GM23338 (cell line): ENCODE measurements around the gene IWS1. TPM values are rescaled to one million over a fixed set of nuclear protein-coding genes. Genes with fewer than 3 reads are reported as not detected.

Source experiments
- ATAC-seq: fragments of 200-7000 bp; cut with Tn5 transposase; 3 replicates; pipeline ENCODE4 v1.9.1; 2020
- DNase-seq: peaks from one replicate; pipeline ENCODE4 v3.0.0-alpha.2; 2015; ENCODE audit warnings: low spot score
- H2AFZ ChIP-seq: fragments of 200-600 bp; sonication (generic); 2 replicates; pipeline ENCODE4 v1.8.0; 2016; ENCODE audit warnings: antibody characterized with exemption, mild to moderate bottlenecking, moderate library complexity
- H3F3A ChIP-seq: fragments of 200-600 bp; sonication (generic); replicated peaks from 2 replicates; pipeline ENCODE4 v1.8.0; 2017; ENCODE audit warnings: antibody characterized with exemption, mixed run types, low read depth
- H3K27ac ChIP-seq: fragments of 200-600 bp; sonication (generic); 2 replicates; pipeline ENCODE4 v1.6.1; 2016; ENCODE audit warnings: low read depth
- H3K27me3 ChIP-seq: fragments of 200-600 bp; sonication (generic); 2 replicates; pipeline ENCODE4 v1.8.0; 2016; ENCODE audit warnings: mild to moderate bottlenecking, mixed run types, moderate library complexity; ENCODE audit not compliant: insufficient read depth
- H3K36me3 ChIP-seq: fragments of 200-600 bp; sonication (generic); 2 replicates; pipeline ENCODE4 v1.8.0; 2016; ENCODE audit warnings: mild to moderate bottlenecking; ENCODE audit not compliant: insufficient read depth
- H3K4me1 ChIP-seq: fragments of 200-600 bp; sonication (generic); 2 replicates; pipeline ENCODE4 v1.8.0; 2016; ENCODE audit warnings: mild to moderate bottlenecking, moderate library complexity; ENCODE audit not compliant: insufficient read depth
- H3K4me2 ChIP-seq: fragments of 200-600 bp; sonication (generic); 2 replicates; pipeline ENCODE4 v1.7.1; 2017; ENCODE audit warnings: mixed run types
- H3K4me3 ChIP-seq: fragments of 200-600 bp; sonication (generic); 2 replicates; pipeline ENCODE4 v1.6.1; 2016; ENCODE audit warnings: mixed run types
- H3K79me2 ChIP-seq: fragments of 200-600 bp; sonication (generic); replicated peaks from 2 replicates; pipeline ENCODE4 v1.8.0; 2017; ENCODE audit warnings: mild to moderate bottlenecking; ENCODE audit not compliant: insufficient read depth
- H3K9me2 ChIP-seq: fragments of 200-600 bp; sonication (generic); 2 replicates; pipeline ENCODE4 v1.8.0; 2017; ENCODE audit not compliant: insufficient read depth
- H4K20me1 ChIP-seq: fragments of 200-600 bp; sonication (generic); replicated peaks from 2 replicates; pipeline ENCODE4 v1.8.0; 2017; ENCODE audit warnings: mild to moderate bottlenecking; ENCODE audit not compliant: insufficient read depth
- H3K27ac Mint-ChIP-seq: 2 replicates; pipeline ENCODE4 v1.8.0; 2020; ENCODE audit warnings: inconsistent platforms, mild to moderate bottlenecking, moderate library complexity, mixed read lengths
- H3K27me3 Mint-ChIP-seq: 3 replicates; pipeline ENCODE4 v1.8.0; 2022; ENCODE audit warnings: low read depth, mild to moderate bottlenecking, moderate library complexity, mixed read lengths, inconsistent platforms; ENCODE audit not compliant: insufficient read depth, poor library complexity
- H3K36me3 Mint-ChIP-seq: 3 replicates; pipeline ENCODE4 v1.8.0; 2021; ENCODE audit warnings: low read depth, mild to moderate bottlenecking, inconsistent platforms, moderate library complexity, mixed read lengths
- H3K4me1 Mint-ChIP-seq: 3 replicates; pipeline ENCODE4 v1.8.0; 2020; ENCODE audit warnings: mild to moderate bottlenecking, inconsistent platforms, mixed read lengths
- H3K4me3 Mint-ChIP-seq: 3 replicates; pipeline ENCODE4 v1.8.0; 2021; ENCODE audit warnings: moderate library complexity, mild to moderate bottlenecking, inconsistent platforms, mixed read lengths
- H3K9me3 Mint-ChIP-seq: 3 replicates; pipeline ENCODE4 v1.8.0; 2020; ENCODE audit warnings: moderate library complexity, mild to moderate bottlenecking, inconsistent platforms, mixed read lengths
- CREB1 ChIP-seq: fragments of 250-450 bp; sonication (Bioruptor Pico); IDR thresholded peaks from 2 replicates; pipeline ENCODE4 v1.5.0; 2020; ENCODE audit warnings: low read depth, mild to moderate bottlenecking, moderate library complexity
- EZH2 ChIP-seq: fragments of 200-600 bp; sonication (generic); IDR thresholded peaks from one replicate; pipeline ENCODE4 v1.8.0; 2017; ENCODE audit warnings: antibody characterized with exemption, mild to moderate bottlenecking, low read depth; ENCODE audit not compliant: unreplicated experiment
- EZH2phosphoT487 ChIP-seq: fragments of 200-600 bp; sonication (generic); IDR thresholded peaks from one replicate; pipeline ENCODE4 v1.8.1; 2018; ENCODE audit warnings: antibody characterized with exemption; ENCODE audit not compliant: unreplicated experiment
- JUNB ChIP-seq: IDR thresholded peaks from one replicate; pipeline ENCODE4 v1.6.1; 2016; ENCODE audit warnings: antibody characterized with exemption; ENCODE audit not compliant: unreplicated experiment
- NANOG ChIP-seq: IDR thresholded peaks from 2 replicates; pipeline ENCODE4 v1.6.1; 2016; ENCODE audit warnings: antibody characterized with exemption, borderline replicate concordance
- STAT1 ChIP-seq: IDR thresholded peaks from one replicate; pipeline ENCODE4 v1.6.1; 2016; ENCODE audit warnings: antibody characterized with exemption; ENCODE audit not compliant: unreplicated experiment
- ZNF114 ChIP-seq: fragments of 250-450 bp; sonication (Bioruptor Pico); IDR thresholded peaks from 2 replicates; pipeline ENCODE4 v1.5.0; 2020; ENCODE audit warnings: mild to moderate bottlenecking, moderate library complexity
- ZNF331 ChIP-seq: fragments of 250-450 bp; sonication (Bioruptor Pico); IDR thresholded peaks from 2 replicates; pipeline ENCODE4 v1.5.0; 2020; ENCODE audit warnings: low read depth, mild to moderate bottlenecking, moderate library complexity
- polyA plus RNA-seq: library from polyadenylated mRNA; unstranded; fragments of >200 nt; fragmentation: Nextera tagmentation; extraction: Ambion mirVana; gene quantifications from 2 replicates; pipeline ENCODE4 v1.2.1, GENCODE V29; 2016
- total RNA-seq: library from RNA; depleted of rRNA; stranded (reverse); fragments of >200 nt; shearing (Covaris generic); gene quantifications from 2 replicates; pipeline ENCODE4 v1.2.3, GENCODE V29; 2014
- TF ChIP-seq, protein P1 (sequence below), 2 experiments: fragments of 200-600 bp in 1 of 2; sonication (generic) in 1 of 2; conservative IDR thresholded peaks; 2 replicates each; pipeline versions ENCODE4 v1.5.1 to v1.6.1; 2016 to 2017; ENCODE audit warnings: antibody characterized with exemption in 2 of 2, low read depth in 2 of 2, mild to moderate bottlenecking in 2 of 2, moderate library complexity in 1 of 2
- TF ChIP-seq, protein P2 (sequence below): IDR thresholded peaks from one replicate; pipeline ENCODE4 v1.6.1; 2018; ENCODE audit warnings: antibody characterized with exemption; ENCODE audit not compliant: unreplicated experiment
- TF ChIP-seq, protein P3 (sequence below): IDR thresholded peaks from 2 replicates; pipeline ENCODE4 v1.6.1; 2016; ENCODE audit warnings: antibody characterized with exemption

The IWS1 gene
- total and polyA plus RNA-seq, 2 experiments from 2014 or later: 82.8 to 97.2 TPM

DNA sequence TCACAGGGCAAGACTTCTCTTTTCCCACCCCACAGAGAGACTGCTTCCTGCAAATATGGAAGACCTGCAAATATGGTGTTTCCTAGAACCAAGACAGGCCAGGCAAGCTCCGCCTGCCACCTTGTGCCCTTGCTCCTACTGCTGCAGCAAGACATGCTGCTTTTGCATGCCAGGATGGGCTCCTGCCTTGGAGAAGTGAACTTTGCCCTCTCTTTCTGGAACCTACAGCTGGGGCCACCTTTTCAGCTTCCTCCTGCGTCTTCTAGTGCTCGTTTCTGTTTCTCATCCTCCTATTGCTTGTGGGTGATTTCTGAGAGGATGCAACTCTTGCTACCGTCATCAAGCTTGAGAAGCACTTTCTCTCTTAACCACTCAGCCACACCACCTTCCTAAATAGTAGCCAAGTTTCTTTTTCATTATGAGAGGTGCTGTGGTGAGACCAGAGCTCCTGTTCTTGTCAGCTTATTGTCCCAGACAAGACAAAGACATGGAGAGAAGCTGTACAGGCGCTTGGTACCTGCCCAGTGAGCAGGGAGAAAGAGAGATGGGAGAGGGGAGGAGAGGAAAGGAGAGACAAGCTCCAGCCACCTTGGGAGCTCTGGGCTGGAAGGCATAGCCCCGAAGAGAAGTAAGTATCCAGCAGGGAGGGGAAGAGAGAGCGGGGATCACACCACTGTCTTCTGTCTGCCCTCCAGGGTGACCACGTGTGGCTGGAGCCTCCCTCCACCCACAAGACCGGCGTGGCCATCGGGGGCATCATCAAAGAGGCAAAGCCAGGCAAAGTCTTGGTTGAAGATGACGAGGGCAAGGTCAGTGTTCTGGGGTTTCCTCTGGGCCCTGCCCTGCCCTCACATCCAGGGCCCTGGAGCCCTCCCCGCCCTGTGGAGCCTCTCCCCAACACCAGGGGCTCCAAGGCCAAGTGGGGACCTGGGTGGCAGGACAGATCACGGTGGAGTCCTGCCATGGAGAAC lies 37.5 kb upstream of the IWS1 start:
- H3K27ac Mint-ChIP-seq: no peak overlapping the region

More for the DNA sequence above, 37.5 kb upstream of the IWS1 start:
- no peak overlapping the region for H3K4me3 ChIP-seq
- no peaks in the 10 kb centered on the region; the same call in 1 of the 2 replicates for H3K4me1 ChIP-seq
- peaks cover 6% of the 10 kb centered on the region for H3K27me3 Mint-ChIP-seq
- H3K79me2 ChIP-seq: no peaks in the 10 kb centered on the region
- no peak for DNase-seq
- no peaks in the 10 kb centered on the region; the same call in 2 of the 3 replicates for H3K9me3 Mint-ChIP-seq
- no peak overlapping the region for H3K4me3 Mint-ChIP-seq
- no peaks in the 10 kb centered on the region for H4K20me1 ChIP-seq
- TF ChIP-seq ZNF331 (CRISPR knock-in tag) (no peak), ZNF114 (CRISPR knock-in tag) (no peak), JUNB (no peak), EZH2phosphoT487 (no peak), EZH2 (no peak), STAT1 (no peak), CREB1 (CRISPR knock-in tag) (no peak), NANOG (no peak)
- TF ChIP-seq, protein P1, sequence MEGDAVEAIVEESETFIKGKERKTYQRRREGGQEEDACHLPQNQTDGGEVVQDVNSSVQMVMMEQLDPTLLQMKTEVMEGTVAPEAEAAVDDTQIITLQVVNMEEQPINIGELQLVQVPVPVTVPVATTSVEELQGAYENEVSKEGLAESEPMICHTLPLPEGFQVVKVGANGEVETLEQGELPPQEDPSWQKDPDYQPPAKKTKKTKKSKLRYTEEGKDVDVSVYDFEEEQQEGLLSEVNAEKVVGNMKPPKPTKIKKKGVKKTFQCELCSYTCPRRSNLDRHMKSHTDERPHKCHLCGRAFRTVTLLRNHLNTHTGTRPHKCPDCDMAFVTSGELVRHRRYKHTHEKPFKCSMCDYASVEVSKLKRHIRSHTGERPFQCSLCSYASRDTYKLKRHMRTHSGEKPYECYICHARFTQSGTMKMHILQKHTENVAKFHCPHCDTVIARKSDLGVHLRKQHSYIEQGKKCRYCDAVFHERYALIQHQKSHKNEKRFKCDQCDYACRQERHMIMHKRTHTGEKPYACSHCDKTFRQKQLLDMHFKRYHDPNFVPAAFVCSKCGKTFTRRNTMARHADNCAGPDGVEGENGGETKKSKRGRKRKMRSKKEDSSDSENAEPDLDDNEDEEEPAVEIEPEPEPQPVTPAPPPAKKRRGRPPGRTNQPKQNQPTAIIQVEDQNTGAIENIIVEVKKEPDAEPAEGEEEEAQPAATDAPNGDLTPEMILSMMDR (conservative IDR thresholded peaks at IDR 0.05; ENCODE audit: low read depth in 2 of 2): no peak
- TF ChIP-seq, protein P2, sequence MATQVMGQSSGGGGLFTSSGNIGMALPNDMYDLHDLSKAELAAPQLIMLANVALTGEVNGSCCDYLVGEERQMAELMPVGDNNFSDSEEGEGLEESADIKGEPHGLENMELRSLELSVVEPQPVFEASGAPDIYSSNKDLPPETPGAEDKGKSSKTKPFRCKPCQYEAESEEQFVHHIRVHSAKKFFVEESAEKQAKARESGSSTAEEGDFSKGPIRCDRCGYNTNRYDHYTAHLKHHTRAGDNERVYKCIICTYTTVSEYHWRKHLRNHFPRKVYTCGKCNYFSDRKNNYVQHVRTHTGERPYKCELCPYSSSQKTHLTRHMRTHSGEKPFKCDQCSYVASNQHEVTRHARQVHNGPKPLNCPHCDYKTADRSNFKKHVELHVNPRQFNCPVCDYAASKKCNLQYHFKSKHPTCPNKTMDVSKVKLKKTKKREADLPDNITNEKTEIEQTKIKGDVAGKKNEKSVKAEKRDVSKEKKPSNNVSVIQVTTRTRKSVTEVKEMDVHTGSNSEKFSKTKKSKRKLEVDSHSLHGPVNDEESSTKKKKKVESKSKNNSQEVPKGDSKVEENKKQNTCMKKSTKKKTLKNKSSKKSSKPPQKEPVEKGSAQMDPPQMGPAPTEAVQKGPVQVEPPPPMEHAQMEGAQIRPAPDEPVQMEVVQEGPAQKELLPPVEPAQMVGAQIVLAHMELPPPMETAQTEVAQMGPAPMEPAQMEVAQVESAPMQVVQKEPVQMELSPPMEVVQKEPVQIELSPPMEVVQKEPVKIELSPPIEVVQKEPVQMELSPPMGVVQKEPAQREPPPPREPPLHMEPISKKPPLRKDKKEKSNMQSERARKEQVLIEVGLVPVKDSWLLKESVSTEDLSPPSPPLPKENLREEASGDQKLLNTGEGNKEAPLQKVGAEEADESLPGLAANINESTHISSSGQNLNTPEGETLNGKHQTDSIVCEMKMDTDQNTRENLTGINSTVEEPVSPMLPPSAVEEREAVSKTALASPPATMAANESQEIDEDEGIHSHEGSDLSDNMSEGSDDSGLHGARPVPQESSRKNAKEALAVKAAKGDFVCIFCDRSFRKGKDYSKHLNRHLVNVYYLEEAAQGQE: no peak
- TF ChIP-seq, protein P3, sequence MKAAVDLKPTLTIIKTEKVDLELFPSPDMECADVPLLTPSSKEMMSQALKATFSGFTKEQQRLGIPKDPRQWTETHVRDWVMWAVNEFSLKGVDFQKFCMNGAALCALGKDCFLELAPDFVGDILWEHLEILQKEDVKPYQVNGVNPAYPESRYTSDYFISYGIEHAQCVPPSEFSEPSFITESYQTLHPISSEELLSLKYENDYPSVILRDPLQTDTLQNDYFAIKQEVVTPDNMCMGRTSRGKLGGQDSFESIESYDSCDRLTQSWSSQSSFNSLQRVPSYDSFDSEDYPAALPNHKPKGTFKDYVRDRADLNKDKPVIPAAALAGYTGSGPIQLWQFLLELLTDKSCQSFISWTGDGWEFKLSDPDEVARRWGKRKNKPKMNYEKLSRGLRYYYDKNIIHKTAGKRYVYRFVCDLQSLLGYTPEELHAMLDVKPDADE: no peak
- no peak for ATAC-seq
- H3K4me2 ChIP-seq: no peak overlapping the region
- no peaks in the 10 kb centered on the region for H3F3A ChIP-seq
- H2AFZ ChIP-seq: no peak overlapping the region
- no peaks in the 10 kb centered on the region for H3K36me3 Mint-ChIP-seq
- no peaks in the 10 kb centered on the region for H3K36me3 ChIP-seq
- H3K9me2 ChIP-seq: no peaks in the 10 kb centered on the region
- no peak overlapping the region for H3K27ac ChIP-seq
- peaks cover 8% of the 10 kb centered on the region for H3K4me1 Mint-ChIP-seq
- no peaks in the 10 kb centered on the region for H3K27me3 ChIP-seq
